ENCODE measurements around the gene ABHD8.

The ABHD8 gene

DNA sequence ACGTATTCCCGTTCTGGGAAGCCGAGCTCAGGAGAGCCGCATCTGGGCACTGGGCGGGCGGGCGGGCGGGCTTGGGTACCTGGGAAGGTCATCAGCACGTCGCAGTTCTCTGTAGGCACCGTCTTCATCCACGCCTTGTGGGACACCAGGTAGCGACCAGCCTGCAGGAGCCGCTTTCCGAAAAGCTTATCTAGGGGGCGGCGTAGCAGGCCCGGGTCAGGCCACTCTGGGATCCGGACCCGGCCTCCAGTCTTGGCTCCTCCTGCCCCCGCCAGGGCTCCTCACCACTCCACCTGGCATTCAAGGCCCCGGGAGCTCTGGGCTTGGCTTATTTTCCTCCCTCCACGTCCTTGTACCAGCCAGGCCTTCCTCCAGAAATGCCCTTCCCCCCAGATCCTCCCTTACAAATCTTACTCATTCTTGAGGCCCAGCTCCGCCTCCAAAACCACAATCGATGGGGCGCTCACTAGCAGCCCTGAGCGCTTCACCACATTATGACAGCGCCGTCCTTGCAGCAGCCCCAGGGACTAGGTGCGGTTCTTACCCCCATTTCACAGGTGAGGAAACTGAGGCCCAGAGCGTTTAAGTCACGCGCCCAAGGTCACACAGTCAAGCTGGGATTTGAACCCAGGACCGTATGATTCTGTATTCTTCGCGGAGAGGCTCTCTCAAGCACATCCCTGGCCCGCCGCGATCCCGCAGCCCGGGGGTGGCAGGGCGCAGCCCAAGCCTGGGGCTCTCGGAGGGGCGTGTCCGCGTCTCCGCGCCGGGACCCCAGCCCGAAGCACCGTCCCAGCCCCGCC, 30.6 kb upstream of the ABHD8 start:
- peak; percentile 75 for DNase-seq (ENCODE audit: low read depth)

DNA sequence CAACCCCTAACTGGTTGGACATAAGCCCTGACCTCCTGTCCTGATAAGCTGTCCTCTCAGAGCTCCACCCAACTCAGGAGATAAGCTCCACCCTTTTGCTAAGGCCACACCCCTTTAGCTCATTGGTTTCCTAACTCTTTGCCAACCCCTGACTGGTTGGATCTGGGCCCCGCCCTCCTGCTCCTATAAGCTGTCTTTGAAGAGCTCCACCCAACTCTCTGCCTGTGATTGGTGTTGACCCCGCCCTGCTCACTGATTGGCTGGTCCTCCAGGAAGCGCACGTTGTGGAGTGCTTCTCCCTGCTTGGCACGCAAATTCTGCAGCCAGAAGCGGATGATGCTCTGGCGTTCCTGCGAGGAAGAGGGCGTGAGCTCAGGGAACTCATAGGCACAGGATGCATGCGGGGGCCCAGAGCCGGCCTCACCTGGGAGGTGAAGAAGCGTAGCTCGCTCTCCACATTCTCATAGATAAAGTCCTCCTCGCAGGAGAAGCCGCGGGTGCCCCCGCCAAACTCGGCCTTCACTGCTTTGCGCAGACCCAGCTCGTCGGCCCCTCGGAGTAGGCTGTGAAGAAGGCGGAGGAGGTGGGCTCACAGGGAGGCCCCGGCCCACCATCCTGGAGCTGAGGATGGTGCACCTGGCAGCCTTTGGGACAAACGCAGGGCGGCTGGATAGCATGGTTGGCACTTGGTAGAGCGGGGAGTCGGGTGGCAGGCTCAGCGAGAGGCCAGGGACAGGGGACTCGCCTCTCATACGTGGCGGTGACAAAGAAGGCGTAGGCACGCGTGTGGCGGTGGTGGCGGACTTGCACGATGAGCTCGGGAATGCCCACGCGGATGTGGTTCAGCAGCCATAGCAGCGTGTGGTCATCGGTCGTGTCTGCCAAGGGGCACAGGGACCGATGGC, 29.7 kb upstream of the ABHD8 start:
- DNase-seq (ENCODE audit: low read depth), result no peak

DNA sequence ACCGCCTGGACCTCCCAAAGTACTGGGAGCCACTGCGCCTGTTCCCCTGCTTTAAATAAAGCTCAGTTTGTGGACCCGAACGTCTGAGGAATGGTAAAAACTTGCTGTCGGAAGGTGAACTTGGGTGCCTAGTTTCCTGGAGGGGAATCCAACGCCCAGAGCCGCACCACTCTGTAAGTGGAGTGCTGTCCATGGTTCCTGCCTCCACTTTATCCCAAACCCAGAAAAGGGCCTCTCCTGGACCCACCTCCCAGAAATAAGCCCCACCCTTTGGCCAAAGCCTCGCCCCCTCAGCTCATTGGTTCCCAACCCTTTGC, 29.1 kb upstream of the ABHD8 start:
- no peak for DNase-seq (ENCODE audit: low read depth)

DNA sequence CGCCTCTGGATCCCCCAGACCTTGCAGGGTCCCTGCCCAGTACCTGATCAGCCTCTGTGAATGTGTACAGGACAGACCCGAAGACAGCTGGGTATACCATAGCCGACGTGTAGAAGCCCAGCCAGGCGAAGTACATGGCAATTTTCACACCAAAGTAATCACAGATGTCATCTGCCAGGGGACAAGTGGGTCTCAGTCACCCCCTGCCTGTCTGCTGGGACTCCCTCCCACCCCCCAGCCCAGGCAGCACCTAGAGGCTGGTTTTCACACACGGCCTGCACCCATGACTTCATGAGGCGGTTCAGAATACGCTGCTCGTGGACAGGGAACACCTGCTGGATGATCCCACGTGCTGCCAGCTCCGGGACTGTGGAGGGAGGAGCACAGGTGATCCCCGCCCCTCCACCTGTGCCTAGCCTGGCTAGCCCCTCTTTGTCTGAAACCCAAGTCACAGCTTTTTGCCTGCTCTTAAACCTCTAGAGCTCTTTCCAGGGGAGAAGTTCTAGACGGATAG, 27.9 kb upstream of the ABHD8 start:
- no peak for DNase-seq (ENCODE audit: low read depth)

DNA sequence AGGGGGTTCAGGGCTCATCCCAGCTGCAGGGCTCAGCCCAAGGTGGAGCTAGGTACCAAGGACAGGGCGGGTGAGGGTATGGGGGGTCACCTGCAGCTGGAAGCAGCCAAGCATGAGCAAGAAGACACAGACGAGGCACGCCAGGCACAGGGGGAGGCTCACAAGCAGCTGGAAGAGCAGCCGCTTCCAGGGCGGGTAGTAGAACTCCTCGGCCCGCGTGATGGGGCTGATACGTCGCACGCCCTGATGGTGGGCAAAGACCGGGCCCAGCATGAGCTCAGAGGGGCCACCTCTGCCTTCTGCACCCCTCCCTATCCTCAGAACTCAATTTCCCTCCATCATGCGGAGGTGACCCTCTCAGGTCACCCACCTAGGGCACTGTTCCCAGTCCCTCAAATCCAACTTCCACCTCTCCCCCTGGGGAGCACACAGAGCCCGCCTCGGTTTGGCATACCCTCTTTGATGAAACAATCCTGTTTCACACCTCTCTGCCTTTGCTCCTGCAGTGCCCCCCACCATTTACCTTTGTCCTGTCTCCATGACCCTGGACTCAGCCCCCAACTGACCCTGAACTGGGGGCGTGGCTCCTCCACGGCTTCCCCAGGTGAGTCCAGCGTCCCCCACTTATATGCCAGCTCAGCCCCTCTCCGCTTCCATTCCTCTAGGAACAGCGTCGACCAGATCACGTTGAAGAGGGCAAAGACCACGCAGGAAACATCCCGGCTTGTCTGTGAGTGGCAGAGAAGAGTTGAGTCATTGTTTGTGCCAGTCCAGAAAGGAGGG, 27.2 kb upstream of the ABHD8 start:
- no peak for DNase-seq (ENCODE audit: low read depth)

DNA sequence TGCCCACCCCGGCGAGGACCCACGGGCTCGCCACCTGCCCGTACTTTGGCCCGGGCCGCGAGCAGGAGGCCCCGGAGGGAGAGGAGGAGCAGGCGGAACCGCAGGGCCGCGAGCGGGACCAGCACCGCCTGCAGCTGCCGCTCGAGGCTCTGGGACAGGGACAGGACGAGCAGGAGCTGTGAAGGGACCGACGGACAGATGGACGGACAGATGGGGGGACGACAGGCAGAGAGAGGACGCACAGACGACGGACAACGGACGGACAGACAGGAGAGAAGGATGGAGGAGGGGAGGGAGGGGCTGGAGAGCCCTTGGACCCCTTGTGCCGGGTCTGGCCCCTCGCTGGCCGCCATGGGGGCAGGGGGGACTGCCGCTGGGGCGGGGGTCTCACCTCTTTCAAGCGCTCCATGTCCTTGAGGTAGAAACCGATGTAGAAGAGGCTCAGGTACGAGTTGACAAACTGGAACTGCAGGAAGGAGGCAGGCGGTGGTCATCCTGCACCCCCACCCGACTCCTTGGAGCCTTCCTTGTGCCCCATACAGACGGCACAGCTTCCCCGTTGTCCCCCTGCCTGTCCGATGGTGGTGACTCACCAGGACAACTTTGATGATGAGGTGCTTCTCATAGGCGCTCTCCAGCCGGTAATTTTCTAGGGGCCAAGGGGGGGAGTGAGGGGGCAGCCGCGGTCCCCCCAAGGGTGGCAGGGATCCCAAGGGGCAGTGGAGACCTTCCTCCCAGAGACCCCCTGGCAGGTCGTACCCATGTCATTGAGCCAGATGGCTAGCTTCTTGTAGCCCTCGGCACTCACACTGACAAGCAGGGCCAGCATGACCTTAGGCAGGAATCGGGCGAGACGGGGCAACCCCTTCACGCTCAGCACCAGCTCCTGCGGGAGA, 26.4 kb upstream of the ABHD8 start:
- no peak for DNase-seq (ENCODE audit: low read depth)

DNA sequence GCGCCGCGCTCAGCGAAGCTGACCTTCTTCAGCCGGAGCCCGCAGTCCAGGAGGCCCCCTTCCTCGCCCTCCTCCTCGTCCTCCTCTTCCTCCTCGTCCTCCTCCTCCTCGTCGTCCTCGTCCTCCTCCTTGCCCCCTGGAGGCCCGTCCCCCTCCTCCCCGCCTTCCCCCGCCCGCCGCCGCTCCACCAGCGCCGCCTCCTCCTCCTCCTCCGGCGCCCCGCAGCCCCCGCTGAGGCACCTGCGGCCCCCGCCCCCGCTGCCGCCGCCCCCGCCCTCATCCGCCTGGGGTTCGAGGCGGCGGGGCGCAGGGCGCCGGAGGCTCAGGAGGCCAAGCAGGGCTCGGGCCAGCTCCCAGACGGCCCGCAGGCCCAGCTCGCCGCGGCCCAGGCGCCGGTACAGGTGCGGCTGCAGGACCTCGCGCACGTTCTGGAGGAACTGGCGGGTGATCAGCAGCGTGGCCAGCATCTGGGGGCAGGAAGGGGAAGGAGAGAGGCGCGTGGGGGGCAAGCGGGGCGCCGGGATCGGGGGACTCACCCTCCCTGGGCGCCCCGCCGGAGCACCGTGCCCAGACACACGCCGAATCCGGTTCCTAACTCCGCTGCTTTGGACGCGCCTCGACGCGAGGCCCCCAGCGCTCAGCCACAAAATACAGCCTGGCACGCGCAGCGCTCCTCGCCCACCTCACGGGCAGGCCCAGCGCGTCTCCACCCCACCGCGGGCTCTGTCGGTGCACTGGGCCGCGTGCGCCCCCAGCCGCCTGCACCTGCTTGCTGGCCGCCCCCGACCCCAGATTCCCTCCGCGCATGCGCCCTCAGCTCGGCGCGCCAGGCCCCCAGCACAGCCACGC, 25.5 kb upstream of the ABHD8 start:
- DNase-seq (ENCODE audit: low read depth), result no peak

DNA sequence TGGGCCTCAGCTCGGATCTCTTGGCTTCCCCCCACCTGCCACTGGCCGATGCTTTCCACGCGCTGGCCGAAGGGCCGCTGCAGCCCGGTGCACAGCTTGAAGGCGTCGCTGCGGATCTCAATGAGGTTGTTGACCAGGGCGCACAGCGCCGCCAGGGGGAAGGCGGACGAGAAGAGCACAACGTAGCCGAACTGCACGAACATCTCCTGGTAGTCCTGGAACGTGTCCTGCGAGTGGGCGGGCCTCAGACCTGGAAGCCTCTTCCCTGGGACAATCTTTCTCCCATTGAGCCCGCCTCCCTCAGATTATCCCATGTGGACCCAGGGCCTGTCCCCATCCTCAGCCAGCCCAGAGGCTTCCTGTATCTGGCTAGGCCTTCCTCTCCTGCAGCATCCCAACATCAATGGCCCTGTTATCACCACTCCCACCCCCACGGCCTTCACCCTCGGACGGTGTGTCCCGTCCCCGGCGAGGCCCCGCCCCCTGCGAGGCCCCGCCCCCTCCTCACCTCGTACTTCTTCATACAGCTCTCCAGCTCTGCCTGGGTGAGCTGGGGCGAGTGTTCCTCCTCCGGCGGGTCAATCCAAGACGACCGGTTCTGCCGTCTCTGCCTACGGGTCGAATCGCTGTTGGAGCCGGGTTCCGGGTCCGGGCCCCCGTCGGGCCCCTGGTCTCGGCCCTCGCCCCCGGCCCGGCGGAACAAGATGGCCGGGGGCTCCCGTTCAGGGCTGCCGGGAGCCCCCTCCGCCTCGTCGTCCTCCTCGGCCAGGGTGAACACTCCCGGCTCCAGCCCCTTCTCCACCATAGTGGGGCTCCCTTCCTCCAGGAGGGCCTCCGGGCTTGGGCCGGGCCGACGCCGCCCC, 24.7 kb upstream of the ABHD8 start:
- no peak for DNase-seq (ENCODE audit: low read depth)

DNA sequence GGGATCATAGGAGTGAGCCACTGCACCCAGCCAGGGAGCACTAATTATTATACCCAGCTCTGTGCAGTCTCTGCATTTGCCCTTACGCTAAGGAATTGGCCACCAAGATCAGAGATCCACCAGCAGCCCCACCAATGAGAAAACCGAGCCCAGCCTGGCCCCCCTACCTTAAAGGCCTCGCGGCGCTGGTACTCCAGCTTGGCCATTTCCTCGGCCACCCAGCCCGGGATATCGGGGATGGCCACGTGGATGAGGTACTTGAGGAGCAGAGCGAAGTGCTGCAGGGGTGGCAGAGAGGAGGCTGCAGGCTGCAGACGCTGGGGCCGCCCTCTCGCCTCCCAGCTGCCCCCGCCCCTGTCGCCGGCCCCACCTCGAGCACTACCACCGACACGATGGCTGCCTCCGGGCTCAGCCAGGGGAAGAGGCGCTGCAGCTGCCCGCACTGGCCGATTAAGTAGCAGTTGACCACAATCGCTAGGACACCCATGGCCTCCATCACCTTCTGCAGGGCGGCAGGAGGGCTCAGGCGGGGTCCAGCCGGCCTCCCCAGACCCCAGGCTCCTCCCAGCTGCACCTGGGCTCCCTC, 23.9 kb upstream of the ABHD8 start:
- no peak for DNase-seq (ENCODE audit: low read depth)

DNA sequence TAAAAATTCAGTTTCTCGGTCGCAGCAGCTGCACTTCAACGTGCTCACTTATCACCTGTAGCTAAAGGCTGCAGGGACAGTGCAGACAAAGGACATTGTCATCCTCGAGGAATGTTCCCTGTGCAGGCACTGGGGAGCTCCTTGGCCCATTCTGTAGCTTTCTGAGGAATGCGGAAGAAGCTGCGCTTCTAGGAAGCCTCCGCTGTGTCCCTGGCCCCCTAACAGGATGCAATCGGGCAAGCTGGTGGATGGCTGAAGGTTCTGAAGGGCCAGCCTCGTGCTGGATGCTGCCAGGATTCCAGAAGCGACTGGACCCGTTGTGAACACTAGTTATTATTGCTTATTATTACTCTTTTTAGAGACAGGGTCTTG, 23.4 kb upstream of the ABHD8 start:
- DNase-seq (ENCODE audit: low read depth), result no peak

DNA sequence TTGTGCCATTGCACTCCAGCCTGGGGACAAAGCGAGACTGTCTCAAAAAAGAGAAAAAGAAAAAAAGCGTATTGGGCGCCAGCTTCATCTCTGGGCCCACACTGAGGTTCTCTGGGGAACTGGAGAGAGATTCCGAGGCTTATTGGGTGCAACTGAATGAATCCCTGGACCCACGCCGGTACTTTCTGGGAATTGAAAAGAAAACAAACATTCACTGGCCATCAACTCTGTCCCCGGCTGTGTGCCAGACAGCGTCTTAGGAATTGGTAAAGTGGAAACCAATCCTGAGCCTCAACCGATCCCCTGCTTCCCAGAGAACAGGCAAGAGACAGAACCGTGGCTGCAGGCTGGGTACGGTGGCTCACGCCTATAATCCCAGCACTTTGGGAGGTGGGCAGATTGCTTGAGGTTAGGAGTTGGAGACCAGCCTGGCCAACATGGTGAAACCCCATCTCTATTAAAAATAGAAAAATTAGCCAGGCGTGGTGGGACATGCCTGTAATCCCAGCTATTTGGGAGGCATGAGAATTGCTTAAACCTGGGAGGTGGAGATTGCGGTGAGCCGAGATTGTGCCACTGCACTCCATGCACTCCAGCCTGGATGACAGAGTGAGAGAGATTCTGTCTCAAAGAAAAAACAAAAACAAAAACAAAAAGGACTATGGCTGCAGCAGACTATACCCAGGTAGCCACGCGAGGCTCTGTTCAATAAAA, 22.8 kb upstream of the ABHD8 start:
- DNase-seq (ENCODE audit: low read depth), result no peak

DNA sequence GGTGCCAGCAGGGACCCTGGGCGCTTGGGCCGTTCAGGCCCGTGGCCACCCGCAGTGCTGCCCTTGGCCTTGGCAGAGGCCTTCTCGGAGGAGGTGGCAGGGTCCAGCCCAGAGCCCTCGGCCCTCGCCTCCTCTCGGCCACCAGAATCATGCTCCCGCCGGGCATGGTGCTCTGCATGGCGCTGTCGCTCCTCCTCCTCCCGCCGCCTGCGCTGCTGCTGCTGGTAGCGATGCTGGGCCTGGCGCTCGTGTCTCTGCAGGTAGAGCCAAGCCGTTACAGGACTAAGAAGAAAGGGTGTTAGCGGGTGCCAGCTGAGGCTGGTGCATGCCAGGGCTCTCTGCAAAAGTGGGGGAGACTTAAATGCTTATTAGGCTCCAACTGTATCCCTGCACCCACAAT, 21.9 kb upstream of the ABHD8 start:
- DNase-seq (ENCODE audit: low read depth), result no peak

DNA sequence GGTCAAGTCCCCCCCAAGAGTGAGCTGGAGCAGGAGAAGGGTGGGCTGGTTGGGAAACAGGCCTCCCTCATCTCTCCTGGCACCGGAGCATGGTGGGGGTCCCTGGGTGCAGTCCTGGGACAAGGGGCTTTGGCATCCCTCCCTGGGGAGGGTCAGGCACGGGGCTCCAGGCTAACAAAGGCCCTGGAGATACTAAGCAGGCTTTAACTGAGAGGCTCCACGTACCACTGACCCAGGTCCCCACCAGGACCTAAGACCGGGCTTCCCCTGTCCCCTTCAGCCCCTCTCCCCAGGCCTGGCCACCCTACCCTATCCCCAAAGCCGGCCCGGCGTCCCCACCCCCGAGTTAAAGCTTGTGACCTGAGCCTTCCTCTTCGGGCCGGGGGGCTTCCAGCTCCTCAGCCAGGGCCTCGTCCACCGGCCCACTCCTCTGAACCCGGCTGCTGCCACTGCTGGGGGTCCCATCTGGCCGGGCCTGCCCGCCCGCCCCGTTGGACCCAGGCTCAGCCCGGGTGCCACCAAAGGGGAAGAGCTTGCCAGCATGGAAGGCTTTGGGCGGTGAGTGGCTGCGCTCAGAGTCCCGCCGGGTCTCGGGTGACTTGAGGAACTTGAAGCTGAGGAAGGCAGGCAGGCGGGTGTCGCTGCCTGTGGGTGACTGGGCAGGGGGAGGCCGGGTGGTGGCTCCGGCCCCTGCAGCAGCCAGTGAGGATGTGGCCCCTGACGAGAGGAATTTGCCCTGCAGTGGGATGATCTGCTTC, 21.3 kb upstream of the ABHD8 start:
- DNase-seq (ENCODE audit: low read depth), result no peak

DNA sequence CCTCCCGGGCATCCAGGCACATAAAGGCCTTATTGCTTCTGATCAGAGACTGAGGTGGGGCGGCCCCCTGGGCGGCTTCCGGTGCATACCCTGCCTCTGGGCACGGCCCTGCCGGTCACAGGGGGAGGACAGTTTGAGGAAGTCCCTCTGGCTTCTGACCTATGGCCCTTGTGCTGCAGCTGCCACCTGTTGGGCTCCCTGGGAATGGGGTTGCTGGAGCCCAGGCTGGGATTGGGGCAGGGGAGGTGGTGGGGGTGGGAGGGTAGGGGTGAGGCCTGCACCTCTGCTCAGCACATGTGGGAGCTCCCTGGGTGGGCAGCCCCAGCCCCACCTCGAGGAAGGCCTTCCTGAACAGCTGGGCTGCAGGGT, 20.7 kb upstream of the ABHD8 start:
- no peak for DNase-seq (ENCODE audit: low read depth)

DNA sequence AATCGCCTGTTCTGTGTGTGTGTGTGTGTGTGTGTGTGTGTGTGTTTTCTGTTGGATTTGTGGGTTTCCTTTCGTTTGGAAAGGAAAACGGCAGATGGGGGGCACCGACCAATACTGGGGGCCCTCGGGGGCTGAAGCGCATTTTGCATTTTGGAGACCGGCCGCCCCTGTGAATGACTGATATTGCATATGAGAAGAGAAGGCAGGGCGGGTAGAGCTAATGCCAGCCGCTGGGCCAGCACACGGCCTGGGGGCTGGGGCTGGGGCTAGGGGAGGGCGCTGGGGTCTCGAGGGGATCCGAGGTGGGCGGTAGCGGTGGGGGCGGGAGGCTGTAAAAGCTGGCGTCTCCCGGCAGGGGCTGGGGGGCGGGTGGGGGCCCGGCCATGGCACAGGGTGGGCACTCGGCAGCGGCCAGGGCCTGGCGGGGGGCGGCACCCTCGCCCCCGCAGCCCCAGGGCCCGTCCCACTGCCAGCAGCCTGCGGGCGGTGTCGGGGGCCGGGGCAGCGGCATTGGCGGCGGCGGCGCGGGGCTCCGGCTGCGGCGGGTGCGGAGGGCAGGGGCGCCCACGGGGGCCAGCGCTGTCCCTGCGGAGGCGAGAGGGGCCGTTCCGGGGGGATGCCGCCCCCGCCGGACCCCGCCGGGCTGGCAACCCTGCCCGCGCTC, 20.2 kb upstream of the ABHD8 start:
- no peak for DNase-seq (ENCODE audit: low read depth)

DNA sequence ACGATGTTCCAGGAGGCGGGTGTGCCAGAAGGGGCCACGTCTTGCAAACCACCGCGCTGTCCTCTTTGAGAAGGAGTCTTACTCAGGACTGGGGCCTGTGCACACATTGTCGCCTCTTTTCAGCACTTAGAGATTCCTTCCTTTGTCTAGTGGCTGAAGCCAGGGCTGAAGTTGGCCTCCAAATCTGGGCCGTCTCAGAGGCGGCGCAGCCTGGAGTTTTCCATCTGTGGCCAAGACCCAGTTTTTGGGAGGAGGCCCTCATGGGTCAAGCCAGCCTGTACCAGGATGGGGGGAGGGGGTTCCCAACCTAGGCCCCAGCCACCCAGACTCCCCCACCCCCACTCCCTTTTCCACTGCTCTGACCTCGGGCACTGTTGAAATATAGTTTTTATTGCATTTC, 19.6 kb upstream of the ABHD8 start:
- DNase-seq (ENCODE audit: low read depth), result no peak

Measured in activated T-cell treated with anti-CD3 and anti-CD28 coated beads for 24 hours (primary cell).